Ramos (cell line): ENCODE results near the gene BCAT1.

Source experiments
- in situ Hi-C: fragments of 300-500 bp; cut with MboI; formaldehyde crosslinking; loops from one replicate; pipeline ENCODE4 v1.14.3; 2022; ENCODE audit warnings: low sequenced_read_pairs; ENCODE audit not compliant: unreplicated experiment

Gene BCAT1

GRCh38 chr12:24903329-24904088 is 45.4 kb downstream of the BCAT1 start:
- in situ Hi-C loops = no loop called here

- in situ Hi-C loops = no loop called here
Observed at GRCh38 chr12:24902511-24903328, 46.2 kb downstream of the BCAT1 start.

GRCh38 chr12:24901576-24902461 is 47.1 kb downstream of the BCAT1 start:
- in situ Hi-C loops = no loop called here

GRCh38 chr12:24900196-24900595 is 48.7 kb downstream of the BCAT1 start:
- in situ Hi-C loops = no loop called here

GRCh38 chr12:24899503-24900075 is 49.3 kb downstream of the BCAT1 start:
- in situ Hi-C loops = no loop called here

GRCh38 chr12:24898606-24899005 is 50.3 kb downstream of the BCAT1 start:
- in situ Hi-C loops = no loop called here

GRCh38 chr12:24898185-24898584 is 50.7 kb downstream of the BCAT1 start:
- in situ Hi-C loops = no loop called here

GRCh38 chr12:24896171-24896570 is 52.7 kb downstream of the BCAT1 start:
- in situ Hi-C loops = no loop called here

GRCh38 chr12:24895612-24896011 is 53.3 kb downstream of the BCAT1 start:
- in situ Hi-C loops = no loop called here

- in situ Hi-C loops = no loop called here
Observed at GRCh38 chr12:24894879-24895278, 54.0 kb downstream of the BCAT1 start.

GRCh38 chr12:24890048-24890803 is 58.7 kb downstream of the BCAT1 start:
- in situ Hi-C loops = no loop called here

- in situ Hi-C loops = no loop called here
Observed at GRCh38 chr12:24889411-24889810, 59.5 kb downstream of the BCAT1 start.

- in situ Hi-C loops = no loop called here
Observed at GRCh38 chr12:24888813-24889212, 60.1 kb downstream of the BCAT1 start.

- in situ Hi-C loops = no loop called here
Observed at GRCh38 chr12:24884911-24885310, 64.0 kb downstream of the BCAT1 start.

GRCh38 chr12:24881724-24882371 is 67.1 kb downstream of the BCAT1 start:
- in situ Hi-C loops = no loop called here

- in situ Hi-C loops = no loop called here
Observed at GRCh38 chr12:24881227-24881626, 67.7 kb downstream of the BCAT1 start.

- in situ Hi-C loops = no loop called here
Observed at GRCh38 chr12:24880732-24881131, 68.2 kb downstream of the BCAT1 start.

- in situ Hi-C loops = no loop called here
Observed at GRCh38 chr12:24879644-24880043, 69.3 kb downstream of the BCAT1 start.

- in situ Hi-C loops = no loop called here
Observed at GRCh38 chr12:24875014-24875413, 73.9 kb downstream of the BCAT1 start.
